8988T (cell line): ENCODE results near the gene PTGFRN.
"Not testable (repeated sequence)": the region's sequence is repeated elsewhere in the genome, so short reads cannot be mapped to it uniquely, and the experiment has no call there.

Experiments used
- DNase-seq: peaks from one replicate; pipeline ENCODE4 v3.0.0; 2011

PTGFRN gene

GRCh38 chr1:116909512-116910378 lies at the start of gene PTGFRN:
TSS of gene PTGFRN (plus strand) at chr1:116909916. CDS start at chr1:116910204, 288 bp downstream.
- DNase-seq: peak; percentile 63

DNA sequence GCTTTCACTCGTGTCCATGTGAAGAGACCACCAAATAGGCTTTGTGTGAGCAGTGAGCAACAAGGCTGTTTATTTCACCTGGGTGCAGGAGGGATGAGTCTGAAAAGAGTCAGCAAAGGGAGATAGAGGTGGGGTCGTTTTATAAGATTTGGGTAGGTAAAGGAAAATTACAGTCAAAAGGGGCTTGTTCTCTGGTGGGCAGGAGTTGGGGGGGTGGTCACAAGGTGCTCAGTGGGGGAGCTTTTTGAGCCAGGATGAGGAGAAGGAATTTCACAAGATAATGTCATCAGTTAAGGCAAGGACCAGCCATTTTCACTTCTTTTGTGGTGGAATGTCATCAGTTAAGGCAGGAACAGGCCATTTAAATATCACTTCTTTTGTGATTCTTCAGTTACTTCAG lies 49.5 kb upstream of the PTGFRN start:
- DNase-seq: not testable (repeated sequence)

GRCh38 chr1:116861137-116861536 lies 48.6 kb upstream of the PTGFRN start:
- no peak for DNase-seq

- not testable (repeated sequence) for DNase-seq
These were observed 46.7 kb upstream of the PTGFRN start for GRCh38 chr1:116863031-116863430.

GRCh38 chr1:116866478-116866877 lies 43.2 kb upstream of the PTGFRN start:
- not testable (repeated sequence) for DNase-seq

GRCh38 chr1:116868385-116868784 lies 41.3 kb upstream of the PTGFRN start:
- no peak for DNase-seq

- no peak for DNase-seq
These were observed 40.1 kb upstream of the PTGFRN start for GRCh38 chr1:116869611-116870010.

DNA sequence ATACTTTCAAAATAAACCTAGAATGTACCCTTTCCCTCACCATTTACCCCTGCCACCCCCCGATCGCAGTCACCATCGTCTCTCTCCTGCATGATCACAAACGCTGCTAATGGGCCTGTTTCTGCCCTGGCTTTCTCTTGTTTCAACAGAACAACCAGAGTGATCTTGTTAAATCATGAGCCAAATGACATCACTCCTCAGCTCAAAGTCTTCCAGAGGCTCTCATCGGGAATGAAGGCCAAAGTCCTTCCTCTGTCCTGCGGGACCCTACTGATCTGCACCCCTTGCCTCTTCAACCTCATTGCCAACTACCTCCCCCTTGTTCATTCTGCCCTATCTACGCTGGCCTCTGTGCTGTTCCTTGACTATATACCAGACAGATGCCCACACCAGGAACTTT lies 39.4 kb upstream of the PTGFRN start:
- no peak for DNase-seq

DNA sequence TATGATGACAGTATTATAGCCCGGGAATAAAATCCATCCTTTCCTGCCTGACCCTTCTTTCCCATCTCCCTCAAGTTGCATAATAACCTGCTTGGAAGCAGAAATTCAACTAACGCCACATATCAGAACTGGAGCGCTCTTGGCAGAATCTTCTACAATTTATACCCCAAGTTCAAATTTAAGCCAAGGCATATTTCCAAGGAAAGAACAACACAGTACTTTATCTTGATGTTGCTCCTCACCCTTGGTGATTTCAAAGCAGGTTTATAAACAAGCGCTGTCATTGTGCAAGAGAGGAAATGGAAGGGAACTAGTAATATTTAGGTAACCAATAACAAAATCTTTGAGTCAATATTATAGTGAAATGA lies 38.0 kb upstream of the PTGFRN start:
- no peak for DNase-seq

- no peak for DNase-seq
These were observed 35.9 kb upstream of the PTGFRN start for GRCh38 chr1:116873680-116874271.

- no peak for DNase-seq
These were observed 34.9 kb upstream of the PTGFRN start for GRCh38 chr1:116874733-116875249.

DNA sequence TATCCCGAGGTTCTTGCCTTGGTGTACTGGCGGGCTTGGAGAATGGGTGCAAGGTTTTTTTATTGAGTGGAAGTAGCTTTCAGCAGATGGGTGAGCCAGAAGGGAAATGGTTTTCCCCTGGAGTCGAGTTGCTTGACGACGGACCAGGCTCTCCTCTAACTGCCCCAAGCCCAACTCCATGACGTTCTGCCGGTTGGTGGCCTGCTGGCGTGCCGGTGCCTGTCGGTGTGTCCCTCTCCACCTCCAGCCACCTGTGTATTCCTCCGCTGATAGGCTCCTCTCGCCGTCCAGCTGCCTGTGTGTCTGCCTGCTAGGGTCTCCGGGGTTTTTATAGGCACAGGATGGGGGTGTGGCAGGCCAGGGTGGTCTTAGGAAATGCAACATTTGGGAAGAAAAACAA lies 34.3 kb upstream of the PTGFRN start:
- no peak for DNase-seq

GRCh38 chr1:116875946-116876345 lies 33.8 kb upstream of the PTGFRN start:
- DNase-seq: not testable (repeated sequence)

DNA sequence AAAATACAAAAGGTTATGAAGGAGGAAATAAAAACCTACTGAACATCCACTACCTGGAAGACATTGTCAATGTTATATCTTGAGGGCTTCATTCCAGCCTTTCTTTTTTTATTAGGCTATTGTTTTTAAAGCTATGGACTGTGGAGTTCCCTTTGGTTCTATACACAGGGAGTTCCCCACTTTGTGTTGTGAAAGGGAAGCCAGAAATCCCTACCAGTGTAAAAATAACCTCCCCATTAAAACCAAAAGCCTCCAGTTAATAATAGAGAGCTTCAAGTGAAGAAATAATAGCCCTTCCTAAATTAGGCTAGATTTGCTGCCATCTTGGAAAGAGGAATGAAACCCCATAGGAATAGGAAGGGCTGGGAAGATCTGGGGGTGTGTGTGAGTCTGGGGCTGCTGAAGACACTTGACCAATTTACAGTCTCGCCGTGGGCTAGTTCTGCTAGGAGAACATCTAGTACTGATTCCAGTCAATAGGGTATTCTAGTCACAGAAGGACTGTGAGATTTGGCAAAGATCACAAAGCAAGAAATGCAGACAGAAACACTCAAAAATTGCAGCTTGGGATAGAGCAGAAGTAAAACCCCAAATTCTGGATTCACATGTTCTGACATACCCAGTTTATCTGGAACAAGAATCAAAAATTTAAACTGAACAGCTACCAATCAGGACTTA lies 32.4 kb upstream of the PTGFRN start:
- DNase-seq: no peak

- DNase-seq: no peak
These were observed 30.8 kb upstream of the PTGFRN start for GRCh38 chr1:116878804-116879477.

- no peak for DNase-seq
These were observed 30.1 kb upstream of the PTGFRN start for GRCh38 chr1:116879478-116880133.

DNA sequence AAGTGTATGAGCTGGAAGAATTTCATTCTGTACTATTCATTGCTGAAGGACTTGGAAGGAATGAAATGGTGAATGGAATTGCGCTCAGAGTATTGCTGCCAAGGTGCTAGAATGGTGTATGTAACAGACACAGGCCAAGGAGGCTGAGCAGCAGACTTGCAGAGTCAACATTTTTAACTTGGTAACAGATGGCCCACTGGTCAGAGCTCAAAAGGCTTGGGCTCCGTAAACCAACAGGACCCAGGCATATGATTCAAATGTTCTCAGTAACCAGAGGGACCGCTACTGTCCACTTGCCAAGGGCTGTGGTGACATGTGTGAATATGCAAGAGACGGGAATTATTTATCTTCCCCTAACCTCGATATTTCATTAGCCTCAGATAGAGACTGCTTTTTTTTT lies 28.8 kb upstream of the PTGFRN start:
- no peak for DNase-seq

DNA sequence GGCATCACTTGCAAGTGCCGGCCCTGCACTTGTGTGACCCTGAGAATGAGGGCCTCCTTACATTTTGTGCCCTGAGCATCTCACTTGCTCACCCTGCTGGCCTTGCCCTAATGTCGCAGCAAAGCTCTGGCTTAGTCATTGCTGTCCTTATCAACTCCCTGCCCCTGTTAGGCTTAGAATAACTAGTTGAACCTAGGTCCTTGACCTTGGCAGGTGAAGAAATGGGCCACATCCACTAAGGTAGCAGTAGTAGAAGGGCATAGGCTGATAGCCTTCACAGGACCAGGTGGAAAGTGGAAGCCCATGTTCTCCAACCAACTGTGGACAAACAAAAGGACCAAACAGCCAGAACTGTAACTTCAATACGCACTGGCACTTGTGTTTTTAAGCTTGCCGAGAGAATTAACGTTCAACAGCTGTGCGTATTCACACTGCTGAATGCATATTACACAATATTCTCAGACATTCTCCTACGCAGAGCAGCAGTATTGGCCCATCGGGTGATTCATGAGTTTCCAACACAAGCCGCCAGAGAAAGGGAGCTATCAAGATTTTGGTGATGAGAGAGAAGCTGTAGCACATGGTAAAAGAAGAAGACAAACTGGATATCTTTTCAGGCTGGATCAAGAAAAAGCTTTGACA lies 27.7 kb upstream of the PTGFRN start:
- no peak for DNase-seq

GRCh38 chr1:116882866-116883265 lies 26.9 kb upstream of the PTGFRN start:
- no peak for DNase-seq

GRCh38 chr1:116886291-116886878 lies 23.3 kb upstream of the PTGFRN start:
- no peak for DNase-seq

DNA sequence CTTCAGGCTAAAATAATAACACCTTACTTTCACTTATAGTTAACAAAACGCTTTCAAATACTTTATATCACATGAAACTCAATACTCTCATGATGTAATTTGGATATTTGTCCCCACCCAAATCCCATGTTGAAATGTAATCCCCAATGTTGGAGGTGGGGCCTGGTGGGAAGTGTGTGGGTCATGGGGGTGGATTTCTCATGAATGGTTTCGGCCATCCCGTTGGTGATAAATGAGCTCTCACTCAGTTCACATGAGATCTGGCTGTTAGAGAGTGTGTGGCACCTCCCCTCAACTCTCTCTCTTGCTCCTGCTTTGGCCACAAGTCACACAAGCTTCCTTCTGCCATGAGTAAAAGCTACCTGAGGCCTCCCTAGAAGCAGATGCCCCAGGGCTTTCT lies 22.5 kb upstream of the PTGFRN start:
- no peak for DNase-seq

- no peak for DNase-seq
These were observed 20.3 kb upstream of the PTGFRN start for GRCh38 chr1:116889380-116889779.
